Measurements from ENCODE around the gene RPL38.
A peak's percentile ranks its signal among the peaks of the same experiment; 100 is the strongest.

The RPL38 gene

DNA sequence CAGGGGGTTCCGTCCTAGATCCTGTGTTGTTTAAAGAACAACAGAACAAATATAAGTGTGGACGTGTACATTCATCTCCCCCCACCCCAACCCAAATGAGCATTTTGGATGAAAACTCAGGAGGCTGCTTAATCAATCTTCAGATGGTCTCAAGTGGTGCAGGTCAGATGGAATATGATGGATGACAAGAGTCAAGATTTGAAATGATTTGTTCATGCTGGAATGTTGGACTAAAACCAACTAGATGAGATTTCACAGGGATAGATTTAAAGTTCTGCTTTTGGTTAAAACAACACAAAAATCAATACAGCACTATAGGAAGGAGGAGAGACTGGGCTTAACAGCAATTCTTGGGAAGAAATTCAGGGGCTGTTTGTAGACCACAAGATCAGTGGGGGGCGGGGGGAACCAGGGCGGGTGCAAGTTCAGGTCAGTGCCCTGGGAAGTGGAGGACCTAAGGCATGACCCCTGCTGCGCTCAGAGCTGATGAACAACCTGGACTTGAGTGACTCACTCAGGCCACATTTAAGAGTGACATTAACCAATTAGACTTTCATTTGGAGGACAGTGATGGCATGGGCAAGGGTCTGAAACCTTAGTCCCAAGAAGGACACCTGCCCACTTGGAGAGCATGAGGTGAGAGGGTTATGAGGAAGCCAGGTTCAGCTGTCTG is 25.0 kb downstream of the RPL38 start:
- no peak for DNase-seq

DNA sequence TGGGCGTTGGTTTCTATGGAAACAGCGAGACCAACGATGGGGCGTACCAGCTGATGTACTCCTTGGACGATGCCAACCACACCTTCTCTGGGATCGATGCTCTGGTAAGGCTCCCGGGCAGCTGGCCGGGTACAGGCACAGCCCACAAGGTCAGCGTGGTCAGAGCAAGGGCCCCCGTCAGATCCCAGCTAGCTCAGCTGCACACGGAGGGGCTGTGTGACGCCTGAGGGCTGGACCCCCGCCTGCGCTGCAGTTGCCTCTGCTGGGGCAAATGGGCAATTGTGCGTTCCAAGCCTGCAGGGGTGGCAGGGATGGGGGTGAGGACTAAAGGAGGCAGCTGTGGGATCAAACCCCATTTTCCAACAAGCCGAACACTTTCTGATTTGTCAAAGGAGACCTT is 27.4 kb downstream of the RPL38 start:
- no peak for DNase-seq

DNA sequence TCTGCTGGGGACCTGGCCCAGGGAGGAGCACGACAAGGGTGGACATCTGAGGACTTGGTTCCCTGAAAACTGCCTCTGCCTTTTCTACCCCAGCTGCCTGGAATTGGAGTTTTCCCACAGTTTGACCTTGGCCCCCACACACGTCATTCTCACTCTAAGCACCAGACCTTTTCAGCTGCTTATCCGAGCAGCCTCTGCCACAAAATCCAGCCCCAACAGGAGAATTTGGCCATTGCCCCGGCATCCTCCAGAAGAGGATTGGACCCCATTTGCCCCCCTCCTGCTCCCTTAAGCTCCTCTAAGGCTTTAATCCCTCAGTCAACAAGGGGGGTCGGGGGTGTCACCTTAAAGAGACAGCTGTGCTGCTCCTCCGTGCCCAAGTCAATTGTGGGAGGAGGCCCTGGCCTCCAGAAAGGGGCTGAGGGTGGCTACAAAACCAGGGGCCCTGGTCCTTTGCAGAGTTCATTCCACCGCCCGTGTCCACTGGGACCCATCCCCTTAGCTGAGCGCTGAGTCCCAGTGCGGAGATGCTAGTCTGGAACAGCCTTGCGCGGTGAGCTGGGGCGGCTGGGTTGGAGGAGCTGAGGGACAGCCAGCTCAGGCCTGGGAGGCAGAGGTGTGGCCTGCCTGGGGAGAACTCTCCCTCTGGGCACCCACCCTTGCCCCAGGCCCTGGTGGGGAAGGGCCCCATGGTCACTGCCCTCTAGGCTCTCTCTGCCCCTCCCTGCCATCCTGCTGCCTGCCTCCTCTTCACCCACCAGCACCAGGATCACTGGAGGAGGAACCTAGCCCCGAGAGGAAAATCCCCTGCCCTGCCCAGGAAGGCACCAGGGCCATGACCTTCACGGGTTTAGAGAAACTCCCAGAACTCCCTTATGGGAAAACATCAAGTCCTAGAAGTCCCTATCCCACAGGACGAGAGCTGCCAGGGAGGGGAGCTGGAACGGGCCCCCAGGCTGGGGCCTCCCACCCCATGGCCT is 28.7 kb downstream of the RPL38 start:
- DNase-seq = no peak

DNA sequence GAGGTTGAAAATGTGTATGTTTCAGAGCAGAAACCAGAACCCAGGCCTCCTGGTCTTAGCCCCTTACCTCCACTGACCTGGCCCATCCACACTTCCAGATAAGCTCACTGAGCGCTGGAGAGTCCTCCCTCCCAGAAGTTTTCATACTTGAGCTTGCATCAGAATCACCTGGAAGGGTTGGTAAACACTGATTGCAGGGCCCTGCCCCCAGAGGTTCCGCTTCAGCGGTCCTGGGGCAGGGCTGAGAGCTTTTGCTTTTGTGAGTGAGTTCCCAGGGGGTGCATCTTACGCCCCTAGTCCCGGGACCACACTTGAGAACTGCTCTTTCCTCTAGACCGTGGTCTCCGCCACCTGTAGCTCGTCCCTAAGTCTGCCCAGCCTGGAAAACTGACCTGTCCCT is 30.5 kb downstream of the RPL38 start:
- DNase-seq = no peak

DNA sequence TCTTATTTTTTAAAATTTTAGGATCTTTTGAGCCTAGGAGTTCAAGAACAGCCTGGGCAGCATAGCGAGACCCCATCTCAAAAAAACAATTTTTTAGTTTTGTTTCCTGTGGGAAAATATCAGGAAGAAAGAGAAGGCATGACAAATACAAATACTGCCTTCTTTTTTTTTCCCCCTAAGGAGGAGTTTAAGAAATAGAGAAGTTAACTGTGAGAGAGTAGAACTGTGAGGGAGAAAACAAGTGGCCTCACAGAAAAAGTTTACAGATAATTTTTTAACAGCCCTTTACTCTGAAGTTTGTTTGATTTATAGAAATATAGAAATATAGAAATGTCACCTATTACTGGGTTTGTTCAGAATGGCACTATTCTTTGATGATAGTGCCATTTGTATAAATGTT is 31.0 kb downstream of the RPL38 start:
- no peak for DNase-seq

DNA sequence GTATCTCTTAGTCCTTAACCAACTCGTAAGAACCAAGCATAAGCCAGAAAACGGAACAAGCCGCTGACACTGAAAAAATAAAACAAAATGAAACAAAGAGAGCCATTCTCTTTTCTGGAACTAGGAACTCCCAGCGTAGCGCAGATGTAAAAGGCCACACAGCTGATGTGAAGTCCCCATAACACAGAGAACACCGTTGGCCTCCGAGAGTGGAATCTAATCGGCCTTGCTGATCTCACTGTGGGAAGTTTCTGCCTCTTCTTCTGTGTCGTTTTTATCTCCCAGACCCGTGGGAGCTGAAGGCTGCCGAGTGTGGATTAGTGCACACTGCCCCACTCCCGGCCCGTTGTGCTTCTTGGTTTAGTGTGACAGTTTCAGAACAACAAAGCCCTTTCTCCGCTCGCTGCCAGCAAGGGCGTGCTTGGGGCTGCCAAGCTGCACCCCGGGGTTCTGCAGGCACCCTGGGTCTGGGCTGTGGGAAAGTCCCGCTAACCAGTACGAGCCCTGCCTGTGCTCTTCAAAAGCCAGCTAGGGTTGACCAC is 31.6 kb downstream of the RPL38 start:
- DNase-seq = no peak

DNA sequence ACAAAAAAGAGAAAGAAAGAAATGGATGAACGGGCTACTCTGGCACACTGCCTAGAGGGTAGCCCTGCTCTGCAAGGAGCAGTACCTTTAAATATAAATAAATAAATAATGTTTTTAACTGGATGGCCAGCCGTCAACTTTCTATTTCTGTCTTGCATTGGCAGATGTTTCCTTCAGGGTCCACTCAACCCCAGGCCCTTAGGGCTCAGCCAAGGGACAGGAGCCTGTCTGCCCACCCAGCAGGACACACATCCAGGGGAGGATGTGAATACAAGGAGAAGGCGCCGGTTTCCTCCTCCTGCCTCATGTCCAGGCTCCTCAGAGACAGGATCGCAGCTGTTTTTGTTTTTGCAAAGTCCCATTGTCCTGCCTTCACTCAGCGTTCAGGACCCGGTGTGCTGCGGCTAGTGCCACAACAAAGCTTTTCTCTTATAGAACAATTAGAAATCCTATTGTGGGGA is 32.5 kb downstream of the RPL38 start:
- no peak for DNase-seq

DNA sequence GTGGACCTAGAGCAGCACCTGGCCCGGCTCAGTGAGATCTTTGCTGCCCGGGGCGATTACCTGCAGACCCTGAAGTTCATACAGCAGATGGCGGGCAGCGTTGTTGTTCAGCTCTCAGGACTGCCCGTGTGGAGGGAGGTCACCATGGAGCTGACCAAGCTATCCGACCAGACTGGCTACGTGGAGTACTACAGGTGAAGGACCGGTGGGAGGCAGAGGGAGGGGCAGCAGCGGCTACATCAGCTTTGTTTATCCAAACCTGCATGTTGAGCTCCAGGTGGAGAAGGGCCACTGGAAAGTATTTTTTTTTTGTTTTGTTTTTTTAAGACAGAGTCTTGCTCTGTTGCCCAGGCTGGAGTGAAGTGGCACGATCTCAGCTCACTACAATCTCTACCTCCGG is 33.8 kb downstream of the RPL38 start:
- no peak for DNase-seq

DNA sequence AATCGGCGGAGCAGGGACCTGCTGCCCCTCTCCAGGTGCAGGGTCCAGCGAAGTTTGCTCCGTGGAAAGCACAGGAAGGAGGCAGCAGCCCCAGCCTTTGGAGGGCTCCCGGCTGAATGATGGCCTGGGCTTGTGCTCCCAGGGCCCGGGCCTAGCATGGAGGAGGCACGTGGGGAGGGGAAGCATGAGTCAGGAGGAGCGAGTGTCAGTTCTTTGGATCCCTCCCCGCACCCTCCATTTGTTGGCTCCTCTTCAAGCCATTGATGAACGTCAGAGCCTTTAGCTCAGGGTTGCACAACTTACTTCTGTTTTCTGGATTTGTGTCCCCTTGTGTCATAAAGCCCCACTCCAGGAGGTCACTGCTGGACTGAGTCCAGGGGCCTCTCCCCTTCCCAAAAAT is 35.7 kb downstream of the RPL38 start:
- DNase-seq = peak; percentile 65

DNA sequence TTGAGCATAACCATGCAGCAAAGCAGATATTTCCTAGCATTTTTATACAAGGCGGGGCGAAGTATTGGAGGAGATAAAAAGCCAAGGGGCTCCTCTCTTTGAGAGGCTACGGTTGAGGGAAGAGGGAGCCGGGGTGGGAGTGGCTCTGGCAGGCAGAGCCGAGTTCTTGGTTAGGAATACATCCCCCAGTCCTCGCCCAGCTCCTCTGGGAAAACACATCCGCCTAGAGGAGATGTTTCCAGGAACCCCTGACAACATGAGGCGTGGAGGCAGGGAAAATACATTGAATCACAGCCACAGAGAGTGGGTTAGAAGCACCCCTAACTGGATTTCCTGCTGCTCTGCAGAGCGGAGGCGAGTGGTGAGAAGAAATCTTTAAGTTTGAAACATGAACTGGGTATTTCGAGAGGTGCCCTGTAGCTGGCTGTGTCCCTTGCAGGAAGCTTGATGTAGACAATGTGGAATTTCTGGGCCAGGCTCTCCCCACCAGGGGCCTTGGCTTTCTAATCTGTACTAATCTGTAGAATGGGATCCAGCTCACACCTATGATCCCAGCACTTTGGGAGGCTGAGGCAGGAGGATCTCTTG is 37.2 kb downstream of the RPL38 start:
- no peak for DNase-seq

DNA sequence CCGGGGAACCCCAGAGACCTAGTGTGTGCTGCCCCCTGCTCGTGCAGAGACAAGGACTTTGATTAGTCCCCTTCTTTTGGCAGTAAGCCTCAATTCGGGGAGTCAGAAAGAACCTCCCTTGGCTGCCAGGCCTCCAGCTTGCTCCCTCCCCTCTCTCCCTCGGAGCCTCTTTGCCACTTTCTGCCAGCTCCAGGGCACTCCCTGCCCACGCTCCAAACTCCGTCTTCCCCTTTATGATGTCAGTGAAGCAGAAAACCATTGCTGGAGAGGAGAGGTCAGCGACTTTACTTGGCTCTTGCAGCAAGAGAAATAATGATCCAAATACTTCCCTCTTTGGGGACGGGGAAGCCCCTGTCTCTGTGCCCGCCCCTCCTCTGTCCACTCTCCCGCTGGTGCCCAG is 38.0 kb downstream of the RPL38 start:
- DNase-seq = no peak

DNA sequence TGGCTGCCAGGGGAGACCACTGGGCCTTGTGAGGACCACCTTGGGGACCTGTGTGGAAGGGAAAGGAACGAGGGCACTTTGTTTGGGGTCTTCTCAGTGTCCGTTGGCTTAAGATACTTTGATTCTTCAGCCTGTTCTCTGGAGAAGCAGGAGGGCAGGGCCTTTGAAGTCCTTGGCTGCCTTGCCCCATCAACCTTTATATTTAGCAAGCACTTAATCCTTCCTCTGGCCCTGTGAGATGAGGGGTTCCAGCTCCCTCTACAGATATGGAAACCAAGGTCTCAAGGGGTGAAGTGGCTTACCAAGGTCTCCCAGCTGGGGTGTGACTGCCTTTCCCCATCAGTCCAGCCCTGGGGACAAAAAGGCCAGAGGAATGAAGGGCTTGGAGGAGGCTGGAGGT is 38.4 kb downstream of the RPL38 start:
- DNase-seq = no peak

DNA sequence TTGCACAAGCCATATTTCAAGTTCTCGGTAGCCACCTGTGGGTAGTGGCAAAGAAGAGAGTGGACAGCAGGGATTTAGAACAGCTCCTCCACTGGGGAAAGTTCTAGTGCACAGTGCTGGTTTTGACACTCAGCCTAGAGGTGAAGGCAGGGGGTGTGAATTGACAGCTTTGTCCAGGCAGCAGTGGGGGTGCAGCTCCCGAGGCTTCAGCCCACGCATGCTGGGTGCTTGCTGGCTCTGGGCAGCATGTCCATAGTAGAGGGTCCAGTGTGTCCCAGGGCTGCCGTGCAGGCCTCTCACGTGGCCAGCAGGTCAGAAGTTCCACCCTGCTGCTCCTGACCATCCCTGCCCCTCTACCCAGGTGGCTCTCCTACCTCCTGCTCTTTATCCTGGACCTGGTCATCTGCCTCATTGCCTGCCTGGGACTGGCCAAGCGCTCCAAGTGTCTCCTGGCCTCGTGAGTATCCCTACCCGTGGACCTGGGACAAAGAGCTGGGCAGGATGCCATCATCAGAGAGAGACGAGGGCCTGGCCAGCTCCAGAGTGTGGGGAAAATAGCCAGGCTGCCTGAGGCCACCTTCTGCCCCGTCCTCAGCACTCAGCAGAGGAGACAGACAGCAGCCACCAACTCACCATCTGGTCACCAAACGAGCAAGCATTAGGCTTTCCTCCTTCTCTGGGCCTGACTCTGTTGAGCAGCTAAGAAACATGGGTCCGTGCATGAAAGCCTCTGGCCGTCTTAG is 39.7 kb downstream of the RPL38 start:
- no peak for DNase-seq

DNA sequence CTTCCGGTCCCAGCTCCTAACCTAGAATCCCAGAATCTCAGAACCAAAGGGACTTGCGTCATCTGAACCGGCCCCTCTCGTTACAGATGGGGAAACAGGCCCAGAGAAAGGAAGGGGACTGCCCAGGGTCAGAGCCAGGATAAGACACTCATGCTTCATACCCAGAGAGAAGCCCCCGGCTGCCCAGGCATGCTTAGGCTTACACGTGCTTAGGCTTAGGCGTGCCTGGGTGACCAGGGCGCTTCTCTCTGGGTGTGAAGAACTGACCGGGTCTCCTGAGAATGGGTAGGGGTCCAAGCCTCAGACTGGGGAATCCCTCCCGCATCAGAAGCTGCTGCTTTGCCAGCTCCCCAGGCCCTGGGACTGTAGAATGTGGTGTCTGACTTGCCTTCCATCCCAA is 40.6 kb downstream of the RPL38 start:
- no peak for DNase-seq

DNA sequence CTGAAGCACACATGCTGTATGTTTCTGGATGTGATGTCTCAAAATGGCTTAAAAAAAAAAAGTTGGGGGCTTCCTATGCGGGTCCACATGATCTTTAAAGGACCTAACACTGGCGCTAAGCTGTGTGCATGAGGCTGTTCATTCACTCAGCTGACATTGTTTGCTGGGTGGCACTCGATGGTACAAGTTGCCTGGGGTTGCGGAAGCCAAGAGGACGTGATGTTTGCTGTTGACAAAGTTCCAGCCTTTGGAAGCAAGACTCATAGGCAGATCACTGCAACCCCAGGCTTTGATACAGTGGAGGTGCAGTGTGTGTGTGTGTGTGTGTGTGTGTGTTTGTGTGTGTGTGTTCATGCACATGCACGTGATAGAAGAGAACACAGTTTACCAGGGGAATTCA is 41.1 kb downstream of the RPL38 start:
- no peak for DNase-seq

DNA sequence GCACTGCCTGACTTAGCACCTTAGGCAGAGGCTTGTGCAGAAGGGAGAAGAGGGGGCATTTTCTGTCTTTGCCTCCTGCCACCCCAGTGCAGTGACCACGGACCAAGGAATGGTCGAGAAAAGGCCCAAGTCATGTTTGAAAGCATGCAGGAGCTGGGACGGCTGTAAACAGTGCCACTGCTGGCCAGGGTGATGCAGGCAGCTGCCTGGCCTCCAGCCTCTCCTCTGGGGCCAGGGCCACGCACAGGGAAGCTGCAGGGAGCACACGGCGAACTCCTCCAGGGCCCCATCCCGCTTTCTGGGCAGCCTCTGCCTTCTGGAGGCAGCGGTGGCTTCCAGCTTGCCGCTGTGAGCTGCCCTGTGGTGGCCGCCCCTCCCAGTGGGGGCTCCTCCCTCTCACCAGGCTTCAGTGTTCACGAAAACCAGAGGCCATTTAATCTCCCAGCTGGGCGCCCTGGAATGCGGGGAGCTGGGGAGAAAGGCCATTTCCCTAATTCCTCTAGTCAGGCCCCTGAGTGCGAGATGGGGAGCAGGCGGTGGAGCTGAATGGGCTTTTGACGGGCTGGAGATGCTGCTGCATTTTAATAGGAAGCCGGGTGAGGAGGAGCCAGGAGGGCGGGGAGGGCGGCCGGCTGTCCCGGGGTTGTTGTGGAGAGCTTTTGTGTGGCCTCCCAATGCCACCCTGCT is 41.8 kb downstream of the RPL38 start:
- no peak for DNase-seq

DNA sequence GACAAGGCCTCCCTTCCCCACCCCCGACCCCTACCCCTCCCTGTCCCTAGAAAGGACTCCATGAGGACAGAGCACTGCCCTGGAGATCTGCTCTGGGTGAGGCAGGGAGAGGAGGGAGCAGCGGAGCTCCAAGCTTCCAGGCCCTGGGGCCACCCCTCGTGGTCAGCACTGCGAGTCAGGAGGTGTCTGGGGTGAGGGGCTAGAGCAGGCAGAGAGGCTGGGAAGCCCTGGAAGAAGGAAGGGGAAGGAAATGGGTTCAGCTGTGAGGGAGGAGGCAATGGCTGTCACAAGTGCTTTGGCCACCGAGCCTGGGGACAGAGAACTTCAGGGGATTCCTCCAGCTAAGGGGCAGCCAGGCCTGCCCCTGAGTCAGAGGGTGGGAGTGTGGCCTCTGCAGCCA is 42.4 kb downstream of the RPL38 start:
- no peak for DNase-seq

DNA sequence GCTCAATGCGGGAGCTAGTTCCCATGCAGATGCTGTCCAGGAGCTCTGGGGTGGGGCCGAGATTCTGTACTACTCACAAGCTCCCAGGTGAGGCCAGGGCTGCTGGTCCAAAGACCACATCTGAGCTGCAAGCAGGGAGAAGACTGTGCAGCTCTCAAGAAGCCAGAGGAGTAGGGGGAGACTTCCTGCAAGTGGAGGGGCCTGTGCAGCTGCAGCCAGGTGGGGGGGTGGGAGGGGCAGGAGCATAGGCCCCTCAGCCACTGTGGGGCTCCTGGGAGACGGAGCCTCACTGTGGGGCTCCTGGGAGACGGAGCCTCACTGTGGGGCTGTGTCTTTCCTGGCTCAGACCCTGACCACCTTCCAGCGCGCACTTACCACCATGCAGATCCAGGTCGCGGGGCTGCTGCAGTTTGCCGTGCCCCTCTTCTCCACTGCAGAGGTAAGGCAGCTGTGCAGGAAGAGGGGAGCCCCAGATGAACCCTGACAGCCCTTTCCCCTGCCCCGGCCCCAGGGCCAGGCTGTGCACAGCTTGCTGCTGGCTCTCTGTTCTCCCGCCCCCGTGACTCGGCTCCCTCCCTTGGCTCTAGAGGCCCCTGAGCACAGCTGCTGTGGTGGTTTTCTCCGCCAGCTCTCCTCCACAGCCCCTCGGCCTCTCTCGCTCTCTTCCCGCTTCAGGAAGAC is 46.3 kb downstream of the RPL38 start:
- DNase-seq = no peak

DNA sequence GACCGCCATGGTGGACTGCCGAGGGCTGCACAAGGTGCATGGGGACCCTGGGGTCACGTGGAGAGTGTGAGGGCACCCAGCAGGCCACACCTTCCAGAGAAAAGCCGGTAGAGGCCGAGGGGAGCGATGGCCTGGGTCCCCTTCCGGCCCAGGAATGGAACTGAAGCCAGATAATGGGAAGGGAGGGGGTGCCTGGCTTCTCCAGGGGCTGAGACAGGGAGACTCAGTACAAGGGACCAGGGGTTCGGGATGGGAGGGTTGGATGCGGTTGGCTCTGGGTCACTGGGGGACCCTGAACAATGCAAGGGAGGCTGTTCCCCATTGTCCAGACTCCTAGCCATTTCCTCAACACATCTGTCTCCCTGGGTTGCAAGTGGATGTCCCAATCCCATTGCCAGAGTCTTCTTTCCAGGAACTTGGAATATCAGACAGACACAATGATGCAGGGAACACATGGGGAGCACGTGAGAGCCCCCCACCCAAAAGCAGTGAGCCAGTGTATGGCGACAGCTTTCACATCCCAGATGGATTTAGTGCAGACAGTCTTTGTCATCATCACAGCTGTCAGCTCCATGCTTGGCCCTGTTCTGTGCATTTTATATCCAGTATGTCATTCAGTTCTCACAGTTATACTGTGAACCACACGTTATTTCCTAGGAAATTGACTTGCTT is 47.0 kb downstream of the RPL38 start:
- no peak for DNase-seq

DNA sequence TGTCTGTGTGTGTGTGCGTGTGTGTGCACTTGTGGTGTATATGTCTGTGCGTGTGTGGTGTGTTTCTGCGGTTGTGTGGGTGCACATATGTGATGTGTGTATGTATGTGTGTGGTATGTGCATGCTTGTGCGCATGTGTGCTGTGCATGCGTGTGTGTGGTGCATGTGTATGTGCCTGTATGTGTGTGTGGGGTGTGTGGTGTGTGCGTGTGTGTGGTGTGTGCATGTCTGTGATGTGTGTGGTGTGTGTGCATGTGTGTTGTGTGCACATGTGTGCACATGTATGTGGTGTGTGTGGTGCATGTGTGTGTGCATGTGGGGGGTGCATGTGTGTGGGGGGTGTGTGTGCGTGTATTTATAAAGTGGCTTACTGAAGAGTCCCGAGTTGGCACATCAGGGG is 47.6 kb downstream of the RPL38 start:
- DNase-seq = no peak

DNA sequence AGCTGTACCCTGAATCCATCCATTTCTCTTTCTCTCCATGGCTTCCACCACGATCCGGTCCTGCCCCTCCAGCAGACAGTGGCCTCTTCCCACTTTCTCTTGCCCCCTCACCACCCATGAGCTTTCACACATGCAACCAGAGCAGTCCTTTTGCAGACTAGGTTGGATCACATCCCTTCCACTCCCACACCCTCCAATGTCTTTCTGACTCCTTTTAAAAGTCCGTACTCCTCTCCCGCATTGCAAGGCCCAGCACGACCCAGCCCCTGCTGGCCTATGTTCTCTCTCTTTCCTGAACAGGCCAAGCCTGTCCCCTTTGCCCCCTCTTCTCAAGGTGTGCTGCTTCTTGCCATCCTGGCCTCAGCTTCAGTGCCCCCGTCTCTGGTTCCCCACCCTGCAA is 48.1 kb downstream of the RPL38 start:
- DNase-seq = no peak

Measured in CD4-positive, alpha-beta T cell treated with Interleukin-15 for 1 hour (primary cell).